ENCODE data around the gene DLL1. TPM values are rescaled to one million over a fixed set of nuclear protein-coding genes. Genes with fewer than 3 reads are reported as not detected.

Gene DLL1
- total RNA-seq, 1 donor from 2014 or later = 11.7 TPM

DNA sequence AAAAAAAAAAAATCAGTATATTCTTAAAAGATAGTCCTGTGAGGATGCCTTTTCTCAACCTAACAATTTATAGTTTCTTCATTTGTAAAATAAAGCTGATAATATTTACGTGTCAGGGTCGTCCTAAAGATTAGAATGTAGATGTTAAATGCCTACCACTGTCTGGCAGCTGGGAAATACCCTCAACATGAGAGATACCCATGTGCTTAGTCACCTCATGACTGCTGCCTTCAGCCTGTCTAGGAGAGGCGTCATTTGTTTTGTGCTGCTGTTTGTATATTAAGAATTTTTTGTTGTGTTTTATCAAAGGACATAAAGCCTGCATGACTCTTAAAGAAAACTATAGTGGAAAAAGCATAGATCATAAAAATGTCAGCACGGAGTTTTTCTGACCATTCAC is 25.2 kb upstream of the DLL1 start:
- H3K4me1 Mint-ChIP-seq (ENCODE audit: unreplicated experiment) = peaks cover 19% of the 10 kb centered on the region
- no peaks in the 10 kb centered on the region for H3K27me3 Mint-ChIP-seq
- no peak overlapping the region for H3K4me3 Mint-ChIP-seq
- H3K27ac Mint-ChIP-seq = no peak overlapping the region
- peaks cover 38% of the 10 kb centered on the region for H3K36me3 Mint-ChIP-seq
- TF ChIP-seq, protein P1, sequence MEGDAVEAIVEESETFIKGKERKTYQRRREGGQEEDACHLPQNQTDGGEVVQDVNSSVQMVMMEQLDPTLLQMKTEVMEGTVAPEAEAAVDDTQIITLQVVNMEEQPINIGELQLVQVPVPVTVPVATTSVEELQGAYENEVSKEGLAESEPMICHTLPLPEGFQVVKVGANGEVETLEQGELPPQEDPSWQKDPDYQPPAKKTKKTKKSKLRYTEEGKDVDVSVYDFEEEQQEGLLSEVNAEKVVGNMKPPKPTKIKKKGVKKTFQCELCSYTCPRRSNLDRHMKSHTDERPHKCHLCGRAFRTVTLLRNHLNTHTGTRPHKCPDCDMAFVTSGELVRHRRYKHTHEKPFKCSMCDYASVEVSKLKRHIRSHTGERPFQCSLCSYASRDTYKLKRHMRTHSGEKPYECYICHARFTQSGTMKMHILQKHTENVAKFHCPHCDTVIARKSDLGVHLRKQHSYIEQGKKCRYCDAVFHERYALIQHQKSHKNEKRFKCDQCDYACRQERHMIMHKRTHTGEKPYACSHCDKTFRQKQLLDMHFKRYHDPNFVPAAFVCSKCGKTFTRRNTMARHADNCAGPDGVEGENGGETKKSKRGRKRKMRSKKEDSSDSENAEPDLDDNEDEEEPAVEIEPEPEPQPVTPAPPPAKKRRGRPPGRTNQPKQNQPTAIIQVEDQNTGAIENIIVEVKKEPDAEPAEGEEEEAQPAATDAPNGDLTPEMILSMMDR (conservative IDR thresholded peaks at IDR 0.05) = no peak
- no peak for DNase-seq (ENCODE audit: extremely low spot score, unreplicated experiment)
- no peaks in the 10 kb centered on the region for H3K9me3 Mint-ChIP-seq

DNA sequence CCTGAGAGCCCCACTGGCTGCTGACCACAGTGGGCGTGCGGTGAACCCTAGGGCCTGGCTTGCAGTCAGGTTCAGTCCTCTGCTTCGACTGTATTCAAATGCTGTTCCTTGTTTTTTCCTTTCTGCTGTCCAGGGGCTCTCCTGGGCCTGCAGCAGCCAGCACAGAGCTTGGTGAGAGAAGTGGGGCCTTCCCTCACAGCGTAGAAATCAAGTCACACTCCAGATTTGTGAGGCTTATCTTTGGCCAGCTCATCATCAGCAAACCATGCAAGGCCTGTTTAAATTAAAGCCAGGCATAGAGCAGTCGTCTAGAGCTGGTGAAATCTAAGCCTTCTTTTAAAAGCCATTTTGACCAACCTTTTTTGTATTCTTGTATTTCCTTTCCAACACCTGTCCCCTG is 24.1 kb upstream of the DLL1 start:
- Mint-ChIP-seq H3K27me3 (no peaks in the 10 kb centered on the region), H3K4me1 (ENCODE audit: unreplicated experiment) (peaks cover 22% of the 10 kb centered on the region), H3K36me3 (peaks cover 28% of the 10 kb centered on the region), H3K9me3 (no peaks in the 10 kb centered on the region), H3K27ac (no peak overlapping the region), H3K4me3 (no peak overlapping the region)
- no peak for DNase-seq (ENCODE audit: extremely low spot score, unreplicated experiment)
- TF ChIP-seq, protein P1 (conservative IDR thresholded peaks at IDR 0.05) = no peak

DNA sequence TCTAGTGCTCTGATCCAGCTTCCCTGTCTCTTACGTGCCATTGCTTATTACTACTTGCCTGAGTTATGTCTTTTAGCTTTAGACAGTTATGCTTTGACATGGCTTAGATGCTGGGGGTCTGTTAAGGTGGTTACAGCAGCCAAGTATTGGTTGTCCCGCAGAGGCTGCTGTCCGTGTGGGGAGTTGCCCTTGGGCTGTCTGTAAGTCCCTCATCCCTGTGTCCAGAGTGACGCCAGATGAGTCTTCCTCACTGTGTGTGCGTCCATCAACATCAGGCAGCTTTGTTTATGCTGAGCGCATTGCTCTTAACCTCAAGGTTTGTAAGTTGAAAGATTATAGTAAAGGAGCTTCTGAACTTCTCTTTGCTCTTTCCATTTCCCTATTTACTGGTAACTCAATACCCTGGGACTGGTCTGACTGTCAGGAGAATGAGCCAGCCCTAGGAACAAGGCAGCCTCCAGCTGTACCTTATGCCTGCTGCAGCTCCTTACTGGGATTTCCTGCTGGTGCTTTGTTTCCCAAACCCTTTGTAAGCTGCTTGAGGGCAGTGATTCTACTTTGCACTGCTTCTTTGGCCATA is 22.9 kb upstream of the DLL1 start:
- Mint-ChIP-seq H3K27me3 (no peaks in the 10 kb centered on the region), H3K36me3 (peaks cover 23% of the 10 kb centered on the region), H3K27ac (no peak overlapping the region), H3K9me3 (no peaks in the 10 kb centered on the region), H3K4me3 (no peak overlapping the region), H3K4me1 (ENCODE audit: unreplicated experiment) (peaks cover 23% of the 10 kb centered on the region)
- DNase-seq (ENCODE audit: extremely low spot score, unreplicated experiment) = no peak
- TF ChIP-seq, protein P1 (conservative IDR thresholded peaks at IDR 0.05) = no peak

DNA sequence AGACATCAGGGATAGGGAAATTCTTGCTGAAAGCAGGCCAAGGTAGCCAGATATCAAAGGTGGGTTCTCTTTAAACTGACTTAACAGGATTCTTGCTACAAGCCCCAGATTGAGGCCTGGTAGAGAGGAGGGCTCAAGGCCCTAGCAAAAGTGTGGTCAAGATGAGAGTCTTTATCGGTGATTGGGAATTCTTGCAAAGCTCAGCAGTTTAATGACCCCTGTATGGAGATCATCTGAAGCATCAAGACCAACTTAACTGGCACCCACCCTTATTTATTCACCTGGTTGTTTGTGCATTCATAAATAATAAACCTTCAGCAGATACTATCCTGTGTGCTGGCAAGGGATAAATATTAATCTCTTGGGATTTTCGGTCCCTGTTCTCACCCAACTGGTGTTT is 22.0 kb upstream of the DLL1 start:
- H3K4me3 Mint-ChIP-seq = no peak overlapping the region
- DNase-seq (ENCODE audit: extremely low spot score, unreplicated experiment) = no peak
- peaks cover 32% of the 10 kb centered on the region for H3K4me1 Mint-ChIP-seq (ENCODE audit: unreplicated experiment)
- H3K27me3 Mint-ChIP-seq = no peaks in the 10 kb centered on the region
- no peak overlapping the region for H3K27ac Mint-ChIP-seq
- peaks cover 18% of the 10 kb centered on the region for H3K36me3 Mint-ChIP-seq
- no peaks in the 10 kb centered on the region for H3K9me3 Mint-ChIP-seq
- TF ChIP-seq, protein P1 (conservative IDR thresholded peaks at IDR 0.05) = no peak

DNA sequence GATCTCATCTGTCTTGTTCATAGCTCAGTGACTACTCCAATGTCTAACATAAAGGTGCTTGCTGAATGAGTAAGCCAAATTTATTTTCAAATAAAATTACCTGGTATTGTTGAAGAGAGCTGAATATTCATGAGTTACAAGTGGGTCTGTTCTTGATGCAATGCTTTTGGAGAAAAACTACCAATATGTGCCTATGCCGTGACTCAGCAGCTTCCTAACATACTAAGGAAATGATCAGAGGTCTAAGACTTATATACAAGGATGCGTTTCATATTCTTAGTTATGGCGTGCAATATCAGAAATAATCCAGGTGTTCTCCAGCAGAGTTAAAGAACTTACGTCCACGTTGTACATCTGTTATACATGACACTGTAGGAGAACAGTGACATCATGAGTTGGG is 20.8 kb upstream of the DLL1 start:
- Mint-ChIP-seq H3K27me3 (no peaks in the 10 kb centered on the region), H3K36me3 (peaks cover 11% of the 10 kb centered on the region), H3K4me1 (ENCODE audit: unreplicated experiment) (peaks cover 41% of the 10 kb centered on the region), H3K27ac (no peak overlapping the region), H3K4me3 (no peak overlapping the region), H3K9me3 (no peaks in the 10 kb centered on the region)
- TF ChIP-seq, protein P1 (conservative IDR thresholded peaks at IDR 0.05) = no peak
- DNase-seq (ENCODE audit: extremely low spot score, unreplicated experiment) = no peak

DNA sequence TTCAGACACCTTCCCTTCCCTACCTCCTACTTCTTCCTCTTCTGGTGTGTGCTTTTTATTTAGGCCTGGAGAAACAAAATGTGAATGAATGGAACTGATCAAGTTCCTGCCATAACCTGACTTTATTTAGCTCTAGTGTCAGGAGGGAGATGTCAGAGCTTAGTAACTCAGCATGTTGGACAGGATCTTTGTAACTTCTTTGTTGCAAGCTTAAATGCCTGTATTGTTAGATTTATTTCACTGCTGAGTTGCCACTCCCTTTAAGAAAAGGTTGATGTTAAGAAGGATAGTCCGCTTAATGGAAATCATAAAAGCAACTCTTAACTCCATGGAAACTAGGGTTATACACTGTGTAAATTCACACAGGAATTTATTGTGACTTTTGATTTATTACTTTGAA is 17.9 kb upstream of the DLL1 start:
- Mint-ChIP-seq H3K4me3 (peak overlapping the region; percentile 94), H3K27ac (peak overlapping the region; percentile 88)

More for the DNA sequence above, 17.9 kb upstream of the DLL1 start:
- Mint-ChIP-seq H3K4me1 (ENCODE audit: unreplicated experiment) (peaks cover 41% of the 10 kb centered on the region), H3K9me3 (no peaks in the 10 kb centered on the region), H3K27me3 (peaks cover 1% of the 10 kb centered on the region), H3K36me3 (peaks cover 8% of the 10 kb centered on the region)
- DNase-seq (ENCODE audit: extremely low spot score, unreplicated experiment) = no peak
- TF ChIP-seq, protein P1 (conservative IDR thresholded peaks at IDR 0.05) = no peak
